MM.1S (cell line): ENCODE data around the gene CCL3.
"Not testable (repeated sequence)": the region's sequence is repeated elsewhere in the genome, so short reads cannot be mapped to it uniquely, and the experiment has no call there.

ENCODE experiments used
- CTCF ChIP-seq: fragments of 300-600 bp; sonication (generic); IDR thresholded peaks from 2 replicates; pipeline ENCODE4 v1.5.1; 2016; ENCODE audit warnings: antibody characterized with exemption, low read length, mixed read lengths
- EZH2 ChIP-seq: fragments of 300-600 bp; sonication (generic); optimal IDR thresholded peaks from 2 replicates; pipeline ENCODE3; 2017; ENCODE audit warnings: low read depth, mild to moderate bottlenecking, antibody characterized with exemption, low read length, mixed read lengths

- TF ChIP-seq CTCF, EZH2: not testable (repeated sequence)
These were observed 31.2 kb upstream of the CCL3 start for GRCh38 chr17:36121099-36121498.
